NT2/D1 (cell line): ENCODE measurements around the gene RNF223.
"Not testable (repeated sequence)": the region's sequence is repeated elsewhere in the genome, so short reads cannot be mapped to it uniquely, and the experiment has no call there.

Experiments used
- DNase-seq: peaks from one replicate; pipeline ENCODE4 v3.0.0-alpha.2; 2011; ENCODE audit warnings: low read depth, low spot score
- H3K27me3 ChIP-seq: 2 replicates; pipeline ENCODE4 v1.6.0; 2011; ENCODE audit warnings: mild to moderate bottlenecking; ENCODE audit not compliant: insufficient read length, insufficient read depth
- H3K36me3 ChIP-seq: 2 replicates; pipeline ENCODE4 v1.6.1; 2011; ENCODE audit warnings: mild to moderate bottlenecking, low read length, mixed read lengths; ENCODE audit not compliant: insufficient read depth, insufficient read length
- H3K4me1 ChIP-seq: 2 replicates; pipeline ENCODE4 v1.5.1; 2011; ENCODE audit not compliant: insufficient read depth, insufficient read length
- H3K4me3 ChIP-seq: 2 replicates; pipeline ENCODE4 v1.5.1; 2011; ENCODE audit warnings: low read depth; ENCODE audit not compliant: insufficient read length
- H3K9ac ChIP-seq: 2 replicates; pipeline ENCODE4 v1.6.0; 2011; ENCODE audit warnings: low read depth; ENCODE audit not compliant: insufficient read length
- H3K9me3 ChIP-seq: 2 replicates; pipeline ENCODE4 v1.5.1; 2011; ENCODE audit warnings: mild to moderate bottlenecking, low read length; ENCODE audit not compliant: insufficient read depth
- SUZ12 ChIP-seq: IDR thresholded peaks from 2 replicates; pipeline ENCODE4 v1.6.1; 2011; ENCODE audit not compliant: insufficient read length, insufficient read depth; ENCODE audit errors: extremely low read depth
- YY1 ChIP-seq: IDR thresholded peaks from 2 replicates; pipeline ENCODE4 v1.6.1; 2011; ENCODE audit not compliant: insufficient read length, insufficient read depth
- ZNF274 ChIP-seq: IDR thresholded peaks from 2 replicates; pipeline ENCODE4 v1.6.1; 2011; ENCODE audit warnings: mild to moderate bottlenecking, low read depth, low read length

The RNF223 gene

DNA sequence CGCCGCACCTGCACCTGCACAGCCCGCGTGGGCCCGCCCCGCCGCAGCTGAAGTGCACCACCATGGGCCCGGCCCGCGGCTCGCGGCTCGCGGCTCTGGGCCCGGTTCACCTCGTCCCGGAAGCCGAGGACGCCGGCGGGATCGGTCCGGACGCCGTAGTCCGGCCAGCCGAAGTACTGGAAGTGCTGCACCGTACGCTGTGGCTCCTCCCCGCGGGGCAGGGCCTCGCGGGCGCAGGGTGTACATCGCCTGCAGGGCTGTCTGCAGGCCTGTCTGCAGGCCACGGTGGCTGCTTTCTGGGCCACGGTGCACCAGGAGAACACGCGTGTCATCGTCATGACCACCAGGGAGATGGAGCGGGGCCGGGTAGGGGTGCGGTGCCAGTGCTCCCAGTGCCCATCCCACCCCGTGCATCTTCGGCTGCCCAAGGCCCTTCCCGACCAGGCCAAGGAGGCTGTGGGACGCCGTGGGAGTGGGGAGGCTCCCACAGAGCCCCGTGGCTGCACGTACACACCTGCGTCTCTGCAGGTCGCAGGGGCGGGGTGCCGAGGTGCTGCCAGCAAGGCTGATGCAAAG, 6.7 kb downstream of the RNF223 start:
- Histone ChIP-seq H3K9me3 (no peaks in the 10 kb centered on the region), H3K27me3 (peaks cover 14% of the 10 kb centered on the region), H3K36me3 (no peaks in the 10 kb centered on the region), H3K4me1 (peaks cover 27% of the 10 kb centered on the region), H3K9ac (no peak overlapping the region), H3K4me3 (no peak overlapping the region)
- TF ChIP-seq ZNF274 (no peak), YY1 (no peak), SUZ12 (no peak)
- DNase-seq: no peak

DNA sequence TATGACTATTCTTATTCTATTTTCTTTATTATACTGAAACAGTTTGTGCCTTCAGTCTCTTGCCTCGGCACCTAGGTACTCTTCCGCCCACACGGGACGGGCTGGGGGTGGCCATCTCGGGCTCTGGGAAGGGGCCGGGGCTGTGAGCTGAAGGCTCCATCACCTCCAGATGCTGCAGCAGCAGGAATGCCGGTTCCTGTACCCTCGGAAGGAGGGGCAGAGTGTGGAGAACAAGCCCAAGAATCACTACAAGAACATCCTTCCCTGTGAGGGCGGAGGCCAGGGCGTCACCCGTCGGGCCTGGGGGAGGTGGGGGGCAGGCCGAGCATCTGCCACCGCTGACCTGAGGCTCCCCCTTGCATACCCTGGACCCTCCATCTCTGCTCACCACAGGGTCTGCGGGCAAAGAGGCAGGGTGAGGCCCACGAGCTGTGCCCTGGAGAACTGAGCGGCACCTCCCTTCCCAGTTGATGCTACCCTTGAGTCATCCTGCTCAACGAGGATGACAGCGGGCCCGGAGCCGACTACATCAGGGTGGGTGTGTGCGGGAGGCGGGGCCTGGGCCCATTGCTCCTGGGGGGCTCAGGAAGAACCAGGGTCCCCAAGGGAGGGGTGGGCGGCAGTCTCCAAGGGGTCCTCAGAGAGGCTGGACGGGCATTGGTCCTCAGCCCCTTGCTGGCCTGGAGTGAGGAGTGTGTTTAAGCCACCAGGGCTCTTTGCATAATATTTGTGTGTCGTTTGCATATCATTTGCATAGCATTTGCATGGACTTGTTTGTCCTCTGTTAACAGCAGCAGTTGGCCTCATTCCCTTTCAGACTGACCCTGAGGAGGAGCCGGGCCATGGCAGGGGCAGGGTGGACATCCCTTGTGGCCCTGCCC, 7.5 kb downstream of the RNF223 start:
- Histone ChIP-seq H3K4me1 (peaks cover 30% of the 10 kb centered on the region), H3K9me3 (no peaks in the 10 kb centered on the region), H3K4me3 (no peak overlapping the region), H3K9ac (no peak overlapping the region), H3K36me3 (no peaks in the 10 kb centered on the region), H3K27me3 (peaks cover 17% of the 10 kb centered on the region)
- DNase-seq: no peak
- TF ChIP-seq ZNF274 (no peak), SUZ12 (no peak), YY1 (no peak)

DNA sequence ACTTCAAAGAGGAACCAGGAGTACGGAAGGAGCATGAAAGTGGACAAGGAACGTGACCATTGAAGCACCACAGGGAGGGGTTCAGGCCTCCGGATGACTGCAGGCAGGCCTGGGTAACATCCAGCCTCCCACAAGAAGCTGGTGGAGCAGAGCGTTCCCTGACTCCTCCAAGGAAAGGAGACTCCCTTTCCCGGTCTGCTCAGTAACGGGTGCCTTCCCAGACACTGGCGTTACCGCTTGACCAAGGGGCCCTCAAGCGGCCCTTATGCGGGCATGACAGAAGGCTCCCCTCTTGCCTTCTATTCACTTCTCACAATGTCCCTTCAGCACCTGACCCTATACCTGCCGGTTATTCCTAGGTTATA, 8.2 kb downstream of the RNF223 start:
- not testable (repeated sequence) for DNase-seq, H3K9ac ChIP-seq, H3K9me3 ChIP-seq, H3K4me3 ChIP-seq, H3K36me3 ChIP-seq
- H3K27me3 ChIP-seq: peaks cover 17% of the 10 kb centered on the region
- peaks cover 31% of the 10 kb centered on the region for H3K4me1 ChIP-seq

DNA sequence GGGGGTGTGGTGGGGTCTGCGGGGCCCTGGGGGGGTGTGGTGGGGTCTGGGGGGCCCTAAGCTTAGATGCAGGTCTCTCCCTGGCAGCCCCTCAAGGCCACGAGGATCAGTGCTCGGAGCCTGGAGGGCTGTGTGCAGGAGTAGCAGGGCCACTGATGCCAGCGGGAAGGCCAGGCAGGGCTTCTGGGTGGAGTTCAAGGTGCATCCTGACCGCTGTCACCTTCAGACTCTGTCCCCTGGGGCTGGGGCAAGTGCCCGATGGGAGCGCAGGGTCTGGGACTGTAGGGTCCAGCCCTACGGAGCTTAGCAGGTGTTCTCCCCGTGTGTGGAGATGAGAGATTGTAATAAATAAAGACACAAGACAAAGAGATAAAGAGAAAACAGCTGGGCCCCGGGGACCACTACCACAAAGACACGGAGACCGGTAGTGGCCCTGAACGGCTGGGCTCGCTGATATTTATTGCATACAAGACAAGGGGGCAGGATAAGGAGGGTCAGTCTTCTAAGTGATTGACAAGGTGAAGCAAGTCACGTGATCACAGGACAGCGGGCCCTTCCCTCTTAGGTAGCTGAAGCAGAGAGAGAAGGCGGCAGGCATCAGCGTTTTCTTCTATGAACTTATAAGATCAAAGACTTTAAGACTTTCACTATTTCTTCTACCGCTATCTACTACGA, 8.7 kb downstream of the RNF223 start:
- H3K4me1 ChIP-seq: peaks cover 31% of the 10 kb centered on the region
- no peak overlapping the region for H3K4me3 ChIP-seq
- TF ChIP-seq YY1: no peak
- TF ChIP-seq SUZ12: no peak
- no peak for TF ChIP-seq ZNF274
- DNase-seq: no peak
- H3K36me3 ChIP-seq: no peaks in the 10 kb centered on the region
- H3K27me3 ChIP-seq: peaks cover 21% of the 10 kb centered on the region
- no peak overlapping the region for H3K9ac ChIP-seq
- H3K9me3 ChIP-seq: no peaks in the 10 kb centered on the region

DNA sequence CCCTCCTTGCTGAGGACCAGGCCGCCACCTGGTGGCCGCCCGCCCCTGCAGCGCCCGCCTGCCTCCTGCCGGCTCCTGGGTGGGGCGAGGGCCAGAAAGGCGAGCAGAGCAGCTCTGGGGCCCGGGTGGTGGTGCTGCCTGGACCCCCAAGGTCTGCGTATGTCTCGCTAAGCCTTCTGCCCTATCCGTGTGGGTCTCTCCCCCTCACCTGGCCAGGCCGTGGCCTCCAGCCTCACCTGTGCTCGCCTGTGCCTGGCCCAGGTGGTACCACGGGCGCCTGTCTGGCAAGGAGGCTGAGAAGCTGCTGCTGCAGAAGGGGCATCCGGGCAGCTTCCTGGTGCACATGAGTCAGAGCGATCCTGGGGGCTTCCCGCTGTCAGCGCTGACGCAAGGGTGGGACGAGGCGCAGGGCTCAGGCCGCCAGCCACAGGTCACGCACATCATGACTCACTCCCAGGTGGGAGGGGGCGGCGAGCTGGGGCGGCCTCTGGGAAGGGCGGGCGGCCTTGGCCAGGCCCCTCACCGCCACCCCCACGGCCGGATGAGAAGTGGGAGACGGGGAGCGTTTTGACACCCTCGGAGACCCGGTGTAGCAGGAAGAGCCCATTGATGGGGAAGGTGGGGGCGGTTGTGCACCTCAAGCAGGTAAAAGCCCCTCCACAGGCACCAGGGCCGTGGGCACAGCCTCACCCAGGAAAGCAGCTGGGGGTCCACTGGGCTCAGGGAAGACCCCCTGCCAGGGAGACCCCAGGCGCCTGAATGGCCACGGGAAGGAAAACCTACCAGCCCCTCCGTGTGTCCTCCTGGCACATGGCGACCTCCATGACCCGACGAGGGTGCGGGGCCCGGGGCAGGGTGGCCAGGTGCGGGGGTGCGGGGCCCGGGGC, 9.9 kb downstream of the RNF223 start:
- Histone ChIP-seq H3K9ac (peak overlapping the region; percentile 81), H3K36me3 (no peaks in the 10 kb centered on the region), H3K27me3 (peaks cover 22% of the 10 kb centered on the region), H3K9me3 (no peaks in the 10 kb centered on the region), H3K4me1 (peaks cover 21% of the 10 kb centered on the region), H3K4me3 (peak overlapping the region; percentile 19)
- TF ChIP-seq SUZ12: no peak
- TF ChIP-seq YY1: no peak
- no peak for TF ChIP-seq ZNF274
- DNase-seq: no peak

DNA sequence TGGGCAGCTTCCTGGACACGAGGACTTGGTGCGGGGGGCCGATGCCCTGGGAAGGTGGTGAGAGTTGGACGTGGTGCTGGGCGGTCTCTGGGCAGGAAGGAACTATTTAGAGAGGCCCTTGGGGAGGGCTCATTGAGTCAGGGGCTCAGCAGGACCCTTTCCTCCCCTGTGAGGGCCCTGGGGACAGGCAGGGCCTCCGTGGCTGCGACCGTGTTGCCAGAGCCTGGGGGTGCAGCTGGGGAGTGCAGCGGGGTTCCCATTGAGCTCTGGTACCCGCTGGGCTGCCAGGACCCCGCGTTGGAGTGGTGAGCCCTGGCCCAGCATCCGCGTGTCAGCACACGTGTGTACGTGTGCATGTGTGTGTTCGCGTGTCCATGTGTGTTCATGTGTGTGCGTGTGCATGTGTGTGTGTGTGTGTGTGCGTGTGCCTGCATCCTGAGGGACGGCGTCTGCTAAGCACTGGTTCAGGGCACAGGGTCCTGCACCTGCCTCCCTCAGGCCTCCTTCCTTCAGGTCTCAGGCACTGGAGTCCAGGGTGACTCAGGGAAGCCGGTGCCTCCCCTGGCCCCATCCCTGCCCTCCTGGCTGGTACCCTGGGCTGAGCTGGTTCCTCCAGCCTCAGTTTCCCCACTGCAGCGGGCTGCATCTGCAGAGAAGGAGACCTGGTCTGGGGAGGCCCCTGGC, 10.7 kb downstream of the RNF223 start:
- no peaks in the 10 kb centered on the region for H3K9me3 ChIP-seq
- peak overlapping the region; percentile 44 for H3K9ac ChIP-seq
- H3K36me3 ChIP-seq: no peaks in the 10 kb centered on the region
- peaks cover 29% of the 10 kb centered on the region for H3K27me3 ChIP-seq
- no peak for TF ChIP-seq SUZ12
- no peak for TF ChIP-seq ZNF274
- TF ChIP-seq YY1: no peak
- H3K4me1 ChIP-seq: peaks cover 22% of the 10 kb centered on the region
- DNase-seq: no peak
- H3K4me3 ChIP-seq: peak overlapping the region; percentile 15
